K562 (cell line): Measurements from ENCODE around the gene SLC4A3. TPM values are rescaled to one million over a fixed set of nuclear protein-coding genes. Genes with fewer than 3 reads are reported as not detected.

Experiments used
- ATAC-seq: fragments of 200-7000 bp; cut with Tn5 transposase; 3 replicates; pipeline ENCODE4 v1.9.1; 2020; ENCODE audit warnings: moderate library complexity
- BruUV-seq: library from RNA; stranded (reverse); fragments of 400-500 nt; replicated peaks from 2 replicates; lab custom pipeline; 2021; lab: Mats Ljungman, UMichigan
- CTCF ChIA-PET: fragments of 300-600 bp; formaldehyde crosslinking; extraction: SDS; loops from one replicate; lab custom pipeline; 2021; ENCODE audit warnings: low intra/inter-chr PET ratio; lab: Yijun Ruan, JAX
- POLR2A ChIA-PET: fragments of 300-600, 350-650 bp; sonication (Branson Sonifier 250); formaldehyde crosslinking; extraction: SDS; loops from one replicate; lab custom pipeline; 2021; ENCODE audit warnings: antibody characterized with exemption, inconsistent platforms; lab: Yijun Ruan, JAX
- DNase-seq, 4 experiments: peaks; one replicate each; pipeline versions ENCODE4 v3.0.0 to v3.0.0-alpha.2; 2011 to 2018; ENCODE audit warnings: low spot score in 3 of 4, mixed read lengths in 3 of 4; ENCODE audit errors: extremely low read depth in 1 of 4
- FAIRE-seq: peaks from 2 replicates; lab custom pipeline; 2011; peaks lifted over from hg19 to GRCh38; lab: Jason Lieb, UNC
- H2AFZ ChIP-seq: 2 replicates; pipeline ENCODE4 v1.6.0; 2011; ENCODE audit warnings: low read depth, low read length, control low read depth, inconsistent platforms
- H3K27ac ChIP-seq: fragments of 200-600 bp; 3 replicates; pipeline ENCODE4 v1.8.0; 2011; ENCODE audit warnings: low read depth, mild to moderate bottlenecking, control low read depth, inconsistent platforms, low read length, moderate library complexity, mixed read lengths; ENCODE audit errors: extremely low read depth
- H3K27me3 ChIP-seq, 2 experiments: fragments of 300-600 bp in 1 of 2; 2 replicates in 1 of 2; 3 replicates in 1 of 2; pipeline versions ENCODE4 v1.6.0 to v1.8.0; 2011; ENCODE audit warnings: inconsistent platforms in 2 of 2, low read length in 2 of 2, mild to moderate bottlenecking in 1 of 2, mixed read lengths in 1 of 2, moderate library complexity in 1 of 2; ENCODE audit not compliant: control insufficient read depth in 2 of 2, insufficient read depth in 2 of 2
- H3K36me3 ChIP-seq: fragments of 300-600 bp; 3 replicates; pipeline ENCODE4 v1.8.0; 2011; ENCODE audit warnings: mild to moderate bottlenecking, low read length, inconsistent platforms; ENCODE audit not compliant: control insufficient read depth, insufficient read depth
- H3K4me1 ChIP-seq, 2 experiments: fragments of 200-600 bp in 1 of 2; replicated peaks in 1 of 2; 2 replicates in 1 of 2; 3 replicates in 1 of 2; pipeline versions ENCODE4 v1.5.1 to v1.8.0; 2011; ENCODE audit warnings: inconsistent platforms in 2 of 2, low read length in 2 of 2, mild to moderate bottlenecking in 1 of 2, mixed read lengths in 1 of 2, moderate library complexity in 1 of 2; ENCODE audit not compliant: control insufficient read depth in 2 of 2, insufficient read depth in 2 of 2
- H3K4me2 ChIP-seq: 2 replicates; pipeline ENCODE4 v1.6.1; 2011; ENCODE audit warnings: low read length, control low read depth, inconsistent platforms, mixed read lengths; ENCODE audit not compliant: insufficient read depth
- H3K4me3 ChIP-seq: fragments of 200-600 bp; sonication (generic), shearing (Covaris generic); 2 replicates; pipeline ENCODE4 v1.5.1; 2016; ENCODE audit warnings: control low read depth, inconsistent platforms
- H3K79me2 ChIP-seq: fragments of 200-600 bp; 3 replicates; pipeline ENCODE4 v1.8.0; 2011; ENCODE audit warnings: low read length, inconsistent platforms; ENCODE audit not compliant: control insufficient read depth, insufficient read depth
- H3K9ac ChIP-seq, 2 experiments: 2 replicates each; pipeline versions ENCODE4 v1.6.0 to v1.6.1; 2011; ENCODE audit warnings: low read depth in 2 of 2, low read length in 2 of 2, control low read depth in 1 of 2, inconsistent platforms in 1 of 2, mild to moderate bottlenecking in 1 of 2, mixed read lengths in 1 of 2; ENCODE audit not compliant: insufficient read depth in 1 of 2
- H3K9me1 ChIP-seq: one replicate; pipeline ENCODE4 v1.6.0; 2011; ENCODE audit warnings: inconsistent platforms, mild to moderate bottlenecking, low read length, moderate library complexity; ENCODE audit not compliant: control insufficient read depth, insufficient read depth
- H3K9me3 ChIP-seq: replicated peaks from 2 replicates; pipeline ENCODE4 v1.5.1; 2011; ENCODE audit warnings: low read depth, low read length, inconsistent platforms; ENCODE audit not compliant: control insufficient read depth, insufficient read depth
- H4K20me1 ChIP-seq: replicated peaks from 2 replicates; pipeline ENCODE4 v1.6.1; 2011; ENCODE audit warnings: low read length, inconsistent platforms, mixed read lengths; ENCODE audit not compliant: control insufficient read depth, insufficient read depth
- ARID1B ChIP-seq: fragments of 450-650 bp; IDR thresholded peaks from 2 replicates; pipeline ENCODE4 v1.6.1; 2016; ENCODE audit warnings: antibody characterized with exemption, mild to moderate bottlenecking, inconsistent platforms
- ARID4B ChIP-seq: sonication (generic); formaldehyde crosslinking; IDR thresholded peaks from 2 replicates; pipeline ENCODE4 v1.8.0; 2022; ENCODE audit warnings: mild to moderate bottlenecking, missing genetic modification reagents
- CBFA2T3 ChIP-seq: fragments of 450-650 bp; IDR thresholded peaks from 2 replicates; pipeline ENCODE4 v1.6.1; 2017
- CTBP1 ChIP-seq: fragments of 450-650 bp; IDR thresholded peaks from 2 replicates; pipeline ENCODE4 v1.6.1; 2016; ENCODE audit warnings: borderline replicate concordance
- GABPB1 ChIP-seq: sonication (generic); formaldehyde crosslinking; IDR thresholded peaks from 2 replicates; pipeline ENCODE4 v1.8.0; 2022; ENCODE audit warnings: mild to moderate bottlenecking, missing genetic modification reagents
- RAD21 ChIP-seq, 2 experiments: fragments of 250-450 bp in 1 of 2; fragments of 450-650 bp in 1 of 2; sonication (Bioruptor Pico) in 1 of 2; formaldehyde crosslinking in 1 of 2; IDR thresholded peaks in 1 of 2; conservative IDR thresholded peaks in 1 of 2; 2 replicates each; pipeline versions ENCODE4 v1.4.0 to v1.8.0; 2020 to 2022; ENCODE audit warnings: mild to moderate bottlenecking in 2 of 2, moderate library complexity in 1 of 2
- TAL1 ChIP-seq: fragments of 450-650 bp; IDR thresholded peaks from 2 replicates; pipeline ENCODE4 v1.6.1; 2016; ENCODE audit warnings: mild to moderate bottlenecking
- ZEB2 ChIP-seq: fragments of 450-650 bp; IDR thresholded peaks from 2 replicates; pipeline ENCODE4 v1.6.1; 2016
- ZNF280A ChIP-seq: fragments of 450-650 bp; IDR thresholded peaks from 2 replicates; pipeline ENCODE4 v1.6.1; 2018; ENCODE audit warnings: mild to moderate bottlenecking, low read depth; ENCODE audit not compliant: partially characterized antibody
- WGBS: fragments of 100-300 bp; shearing (Covaris generic); methylation state at CpG from one replicate; pipeline ENCODE4 v1.1.6; 2016; ENCODE audit warnings: low coverage, mixed read lengths; ENCODE audit not compliant: insufficient coverage; ENCODE audit errors: missing lambda C conversion rate; 5-methylcytosine and 5-hydroxymethylcytosine counted together
- in situ Hi-C: fragments of 300-500 bp; cut with MboI; formaldehyde crosslinking; loops from 4 replicates; pipeline ENCODE4 v1.15.0; 2018; ENCODE audit warnings: inconsistent platforms, mixed read lengths
- intact Hi-C: fragments of 100-400 bp; cut with micrococcal nuclease; formaldehyde crosslinking; loops from 2 replicates; pipeline ENCODE4 v1.14.2; 2022
- polyA plus RNA-seq, 8 experiments: library from polyadenylated mRNA; depleted of rRNA in 4 of 8; stranded (reverse) in 5 of 8; unstranded in 3 of 8; fragments of >200 nt; fragmentation: Nextera tagmentation in 2 of 8; fragmentation: Illumina TruSeq in 1 of 8; extraction: Ambion mirVana in 2 of 8; extraction: Trizol in 1 of 8; gene quantifications; 2 replicates each; pipeline versions ENCODE4 v1.2.1 to v1.2.3, GENCODE V29; 2011 to 2014; ENCODE audit warnings: inconsistent platforms in 1 of 8, missing spikeins in 1 of 8
- total RNA-seq, 7 experiments: library from RNA; depleted of rRNA in 6 of 7; stranded (reverse); fragments of >200 nt in 6 of 7; fragmentation: Illumina TruSeq in 2 of 7; extraction: Trizol in 2 of 7; gene quantifications; 2 replicates each; pipeline versions ENCODE4 v1.2.1 to v1.2.3, GENCODE V29; 2011 to 2021; ENCODE audit warnings: low replicate concordance in 1 of 7
- TF ChIP-seq, protein P1 (sequence below): fragments of 250-450 bp; sonication (Bioruptor Pico); IDR thresholded peaks from 2 replicates; pipeline ENCODE4 v1.5.1; 2021; ENCODE audit warnings: mild to moderate bottlenecking

Gene SLC4A3
- total and polyA plus RNA-seq, 9 of the 15 experiments (the other 6 are each of a cell fraction or from before 2014, with no cell fraction given), result 0.04 to 0.31 (median 0.16) TPM; not detected in 5

DNA sequence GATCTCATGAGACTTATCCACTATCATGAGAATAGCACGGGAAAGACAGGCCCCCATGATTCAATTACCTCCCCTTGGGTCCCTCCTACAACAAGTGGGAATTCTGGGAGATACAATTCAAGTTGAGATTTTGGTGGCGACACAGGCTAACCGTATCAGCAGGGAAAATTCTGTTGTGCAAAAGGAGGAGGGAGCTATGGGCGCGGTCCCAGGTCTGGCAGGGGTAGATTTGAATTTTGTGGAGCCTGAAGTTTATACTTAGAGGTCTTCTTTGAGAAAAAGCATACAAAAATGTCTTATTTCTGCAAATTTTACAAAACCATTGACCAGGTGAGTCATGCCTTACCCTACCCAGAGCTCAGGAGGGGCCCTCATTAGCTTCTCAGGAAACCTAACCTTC, 36.6 kb downstream of the SLC4A3 start:
- peak overlapping the region; percentile 71 for H2AFZ ChIP-seq
- H3K4me1 ChIP-seq, result peaks cover 13 to 44% of the 10 kb centered on the region in 2 experiments; a peak in 4 of 5 replicates
- in situ Hi-C loops, result no loop called here
- intact Hi-C loops, result no loop called here
- no peaks in the 10 kb centered on the region for H3K27me3 ChIP-seq
- TF ChIP-seq, protein P1, sequence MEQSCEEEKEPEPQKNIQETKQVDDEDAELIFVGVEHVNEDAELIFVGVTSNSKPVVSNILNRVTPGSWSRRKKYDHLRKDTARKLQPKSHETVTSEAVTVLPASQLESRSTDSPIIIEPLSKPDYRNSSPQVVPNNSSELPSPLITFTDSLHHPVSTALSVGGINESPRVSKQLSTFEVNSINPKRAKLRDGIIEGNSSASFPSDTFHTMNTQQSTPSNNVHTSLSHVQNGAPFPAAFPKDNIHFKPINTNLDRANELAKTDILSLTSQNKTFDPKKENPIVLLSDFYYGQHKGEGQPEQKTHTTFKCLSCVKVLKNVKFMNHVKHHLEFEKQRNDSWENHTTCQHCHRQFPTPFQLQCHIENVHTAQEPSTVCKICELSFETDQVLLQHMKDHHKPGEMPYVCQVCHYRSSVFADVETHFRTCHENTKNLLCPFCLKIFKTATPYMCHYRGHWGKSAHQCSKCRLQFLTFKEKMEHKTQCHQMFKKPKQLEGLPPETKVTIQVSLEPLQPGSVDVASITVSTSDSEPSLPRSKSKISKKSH (CRISPR knock-in tag), result no peak
- TF ChIP-seq CTBP1 (no peak), ZEB2 (no peak), TAL1 (0 out of 2 replicates have a peak, but pooled peaks have one; percentile 29), GABPB1 (CRISPR knock-in tag) (no peak), RAD21 (CRISPR knock-in tag; conservative IDR thresholded peaks at IDR 0.05 in 1 of 2, IDR thresholded peaks at IDR 0.05 in 1 of 2) (no peak), ZNF280A (no peak), ARID1B (0 out of 2 replicates have a peak, but pooled peaks have one; percentile 20), ARID4B (no peak), CBFA2T3 (peak; percentile 51)
- H3K9me1 ChIP-seq, result peaks cover 3% of the 10 kb centered on the region
- DNase-seq, result peak in 1 of 4 experiments; percentile 57
- peak; percentile 24 for ATAC-seq
- no TSS peak for BruUV-seq
- ChIA-PET CTCF (no interaction called here), POLR2A (interaction anchor here (1.9 kb wide), 1 partner anchor 11 kb away, joined by 10 read pairs; no protein-coding TSS in a partner anchor)
- no peak overlapping the region for H3K9ac ChIP-seq
- H3K36me3 ChIP-seq, result no peaks in the 10 kb centered on the region
- peaks cover 9% of the 10 kb centered on the region; the same call in 1 of the 2 replicates for H3K9me3 ChIP-seq
- no peaks in the 10 kb centered on the region for H4K20me1 ChIP-seq
- H3K4me2 ChIP-seq, result no peak overlapping the region
- H3K79me2 ChIP-seq, result no peaks in the 10 kb centered on the region
- FAIRE-seq, result no peak
- H3K27ac ChIP-seq, result peak overlapping the region; percentile 40; the same call in 2 of the 3 replicates
- 8% methylated on average over 5 of the region's 5 CpGs for WGBS
- H3K4me3 ChIP-seq, result no peak overlapping the region
